ENCODE results near the gene AP1G1. TPM values are rescaled to one million over a fixed set of nuclear protein-coding genes. Genes with fewer than 3 reads are reported as not detected.
A peak's percentile ranks its signal among the peaks of the same experiment; 100 is the strongest.

The AP1G1 gene
- total and polyA plus RNA-seq, 2 of the 4 experiments (the other 2 are of a cell fraction): 48.3 to 86.7 TPM

- ChIA-PET POLR2A (ENCODE audit: unreplicated experiment) (no interaction called here), CTCF (interaction anchor here (0.5 to 1.1 kb wide), 3 partner anchors 11 to 140 kb away, joined by 3 to 4 read pairs (median 3); no protein-coding TSS in a partner anchor)
- H3K9ac ChIP-seq (ENCODE audit: low read depth, low read length): peak overlapping the region; percentile 97
- peak overlapping the region; percentile 95 for H2AFZ ChIP-seq (replicated peaks; ENCODE audit: low read length, poor library complexity)
- peaks cover 16 to 41% of the 10 kb centered on the region in 2 experiments; a peak in 3 of 4 replicates for H3K79me1 ChIP-seq (ENCODE audit: low read depth in 1 of 2, low read length in 2 of 2)
- H3K56ac ChIP-seq (ENCODE audit: extremely low read depth, insufficient read depth, low read length): peak overlapping the region; percentile 32; the same call in 1 of the 2 replicates
- BruUV-seq (replicated peaks): no TSS peak
- no peaks in the 10 kb centered on the region for H3K27me3 ChIP-seq (ENCODE audit: control insufficient read depth, insufficient read depth, low read length)
- peak overlapping the region; percentile 91 for H2AK9ac ChIP-seq (replicated peaks; ENCODE audit: low read depth, low read length, poor library complexity)
- no peak overlapping the region for H3K18ac ChIP-seq (ENCODE audit: low read depth, low read length)
- no peaks in the 10 kb centered on the region for H3K9me3 ChIP-seq (ENCODE audit: control insufficient read depth, insufficient read depth, low read length)
- H3K4me3 ChIP-seq (ENCODE audit: insufficient read depth, low read depth, low read length): peak overlapping the region; percentile 97
- peak overlapping the region; percentile 51 for H2BK5ac ChIP-seq (ENCODE audit: low read depth, low read length, poor library complexity, severe bottlenecking)
- TF ChIP-seq RFX5 (IDR thresholded peaks at IDR 0.05; ENCODE audit: low read depth, low read length) (no peak), RCOR1 (IDR thresholded peaks at IDR 0.05; ENCODE audit: insufficient replicate concordance, low read length) (no peak), CHD1 (IDR thresholded peaks at IDR 0.05; ENCODE audit: low read depth, low read length) (0 out of 2 replicates have a peak, but pooled peaks have one; percentile 7)
- H4K91ac ChIP-seq (ENCODE audit: insufficient read depth, low read depth, low read length): peak overlapping the region; percentile 11; the same call in 1 of the 2 replicates
- no peak overlapping the region for H2BK15ac ChIP-seq (ENCODE audit: low read depth, low read length)
- peak overlapping the region; percentile 33; the same call in 1 of the 2 replicates for H4K5ac ChIP-seq (ENCODE audit: low read depth, low read length)
- H3K23ac ChIP-seq (ENCODE audit: low read depth, low read length): peak overlapping the region; percentile 60
- H3K4ac ChIP-seq (ENCODE audit: low read depth, low read length): peak overlapping the region; percentile 52
- H3K36me3 ChIP-seq (ENCODE audit: control insufficient read depth, insufficient read depth, low read length): peaks cover 26% of the 10 kb centered on the region
- in situ Hi-C loops (cut with MboI; ENCODE audit: low sequenced_read_pairs): no loop called here
- H3K14ac ChIP-seq (replicated peaks; ENCODE audit: low read depth, low read length): peak overlapping the region; percentile 81
- H3K4me1 ChIP-seq (ENCODE audit: control insufficient read depth, insufficient read depth, low read length): peaks cover 3% of the 10 kb centered on the region; the same call in 1 of the 2 replicates
- H3K9me1 ChIP-seq (ENCODE audit: insufficient read depth, low read length): no peaks in the 10 kb centered on the region; the same call in 1 of the 2 replicates
- H2BK120ac ChIP-seq (ENCODE audit: low read depth, low read length): no peak overlapping the region
- ATAC-seq (ENCODE audit: low read depth): peak; percentile 2
- 0% methylated on average over 9 of the region's 20 CpGs; no CpG with 5 or more reads in 1 of the 2 experiments for WGBS, 2 experiments (ENCODE audit: extremely low coverage in 2 of 2, insufficient read length in 1 of 2)
- dilution Hi-C loops (cut with HindIII; ENCODE audit: low sequenced_read_pairs, unreplicated experiment): no loop called here
- no peak for DNase-seq
- peaks cover 11% of the 10 kb centered on the region; the same call in 1 of the 2 replicates for H4K20me1 ChIP-seq (ENCODE audit: insufficient read depth, low read length)
- H3K4me2 ChIP-seq (ENCODE audit: low read depth, low read length): peak overlapping the region; percentile 99
- no peak overlapping the region for H2BK20ac ChIP-seq (ENCODE audit: low read depth, low read length)
- H4K8ac ChIP-seq (ENCODE audit: low read depth in 2 of 2, low read length in 2 of 2): peak overlapping the region; percentile 89 to 93; a peak in 3 of 4 replicates
- no peak overlapping the region; the same call in 1 of the 2 replicates for H2AK5ac ChIP-seq (ENCODE audit: low read depth, low read length)
- H3K27ac ChIP-seq (ENCODE audit: insufficient read depth, low read length): peak overlapping the region; percentile 64
- intact Hi-C loops (cut with micrococcal nuclease): no loop called here
Measured at GRCh38 chr16:71846431-71846830, 37.8 kb upstream of the AP1G1 start.

Data from IMR-90 (cell line).